HL-60/S4 treated with retinoic acid at 250 ng/mL for 4 days and 3 days (cell line): Measurements from ENCODE around the gene MYLK.
"Not testable (repeated sequence)": the region's sequence is repeated elsewhere in the genome, so short reads cannot be mapped to it uniquely, and the experiment has no call there.

Experiments used
- in situ Hi-C: fragments of 300-500 bp; cut with MboI; formaldehyde crosslinking; loops from 2 replicates; pipeline ENCODE4 v1.7.0; 2022; ENCODE audit warnings: low sequenced_read_pairs

MYLK gene

GRCh38 chr3:123608263-123608937, 275.7 kb downstream of the MYLK start:
- in situ Hi-C loops: no loop called here

GRCh38 chr3:123606527-123606926, 277.6 kb downstream of the MYLK start:
- in situ Hi-C loops: no loop called here

DNA sequence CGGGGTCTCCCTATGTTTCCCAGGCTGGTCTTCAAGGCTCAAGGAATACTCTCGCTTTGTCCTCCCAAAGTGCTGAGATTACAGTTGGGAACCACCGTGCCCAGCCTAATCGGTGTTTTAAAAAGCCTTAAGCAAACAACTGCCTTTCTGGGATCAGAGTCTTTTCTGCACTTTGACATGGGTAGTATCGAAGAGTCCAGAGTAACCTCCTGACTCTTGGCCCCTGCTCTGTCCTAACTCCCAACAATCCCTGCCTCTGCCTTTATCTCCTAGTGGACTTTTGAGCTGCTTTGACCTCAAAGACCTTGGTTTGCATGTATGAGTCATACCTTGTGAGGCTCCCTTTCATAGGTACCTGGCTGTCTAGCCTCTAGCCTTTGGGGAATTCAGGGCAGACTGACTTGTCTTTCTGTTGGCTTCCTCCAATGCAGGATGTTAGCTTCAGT, 278.3 kb downstream of the MYLK start:
- in situ Hi-C loops: no loop called here

DNA sequence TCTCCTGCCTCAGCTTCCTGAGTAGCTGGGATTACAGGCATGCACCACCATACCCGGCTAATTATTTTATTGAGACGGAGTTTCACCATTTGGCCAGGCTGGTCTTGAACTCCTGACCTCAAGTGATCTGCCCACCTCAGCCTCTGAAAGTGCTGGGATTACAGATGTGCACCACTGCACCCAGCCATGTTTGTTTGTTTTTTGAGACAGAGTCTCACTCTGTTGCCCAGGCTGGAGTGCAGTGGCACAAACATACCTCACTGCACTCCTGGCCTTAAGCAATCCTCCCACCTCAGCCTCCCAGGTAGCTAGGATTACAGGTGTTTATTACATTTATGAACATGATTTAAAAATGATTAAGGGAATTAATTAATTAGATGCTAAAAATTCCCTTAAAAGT, 281.0 kb downstream of the MYLK start:
- in situ Hi-C loops: not testable (repeated sequence)

DNA sequence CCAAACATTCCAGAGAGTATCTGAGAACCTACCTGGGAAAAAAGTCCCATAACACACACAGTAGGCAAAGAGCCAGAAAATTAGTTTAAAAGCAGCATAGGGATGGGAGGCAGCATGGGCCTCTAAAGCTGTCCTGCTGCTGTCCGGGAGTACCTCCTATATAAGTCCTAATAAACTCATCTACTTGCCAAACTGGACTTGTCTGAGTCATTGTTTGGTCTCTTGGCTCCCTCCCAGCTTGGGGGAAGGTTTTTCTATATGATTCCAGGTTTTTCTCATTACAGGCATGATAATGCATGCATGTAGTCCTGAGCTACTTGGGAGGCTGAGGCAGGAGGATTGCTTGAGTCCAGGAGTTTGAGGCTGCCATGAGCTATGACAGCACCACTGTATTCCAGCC, 281.8 kb downstream of the MYLK start:
- in situ Hi-C loops: no loop called here

- in situ Hi-C loops: not testable (repeated sequence)
These were observed 283.3 kb downstream of the MYLK start for GRCh38 chr3:123600863-123601262.

DNA sequence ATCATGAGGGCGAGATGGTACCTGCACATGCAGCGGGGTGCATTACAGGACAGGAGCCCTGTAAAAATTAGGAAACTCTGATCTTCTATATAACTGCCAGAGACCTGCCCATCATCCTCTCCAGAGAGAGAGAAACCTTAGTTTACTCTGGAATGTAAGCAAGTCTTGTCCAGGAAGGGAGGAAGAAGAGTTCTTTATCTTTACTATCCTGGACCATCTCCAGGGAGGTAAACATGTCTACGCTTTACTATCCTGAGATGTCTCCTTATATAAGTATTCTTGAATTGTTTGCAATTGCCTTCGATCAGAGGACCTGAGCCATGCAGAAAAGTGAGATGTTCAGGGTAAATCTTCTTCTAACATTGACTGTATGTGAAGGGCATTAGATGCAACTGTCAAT, 286.6 kb downstream of the MYLK start:
- in situ Hi-C loops: no loop called here

DNA sequence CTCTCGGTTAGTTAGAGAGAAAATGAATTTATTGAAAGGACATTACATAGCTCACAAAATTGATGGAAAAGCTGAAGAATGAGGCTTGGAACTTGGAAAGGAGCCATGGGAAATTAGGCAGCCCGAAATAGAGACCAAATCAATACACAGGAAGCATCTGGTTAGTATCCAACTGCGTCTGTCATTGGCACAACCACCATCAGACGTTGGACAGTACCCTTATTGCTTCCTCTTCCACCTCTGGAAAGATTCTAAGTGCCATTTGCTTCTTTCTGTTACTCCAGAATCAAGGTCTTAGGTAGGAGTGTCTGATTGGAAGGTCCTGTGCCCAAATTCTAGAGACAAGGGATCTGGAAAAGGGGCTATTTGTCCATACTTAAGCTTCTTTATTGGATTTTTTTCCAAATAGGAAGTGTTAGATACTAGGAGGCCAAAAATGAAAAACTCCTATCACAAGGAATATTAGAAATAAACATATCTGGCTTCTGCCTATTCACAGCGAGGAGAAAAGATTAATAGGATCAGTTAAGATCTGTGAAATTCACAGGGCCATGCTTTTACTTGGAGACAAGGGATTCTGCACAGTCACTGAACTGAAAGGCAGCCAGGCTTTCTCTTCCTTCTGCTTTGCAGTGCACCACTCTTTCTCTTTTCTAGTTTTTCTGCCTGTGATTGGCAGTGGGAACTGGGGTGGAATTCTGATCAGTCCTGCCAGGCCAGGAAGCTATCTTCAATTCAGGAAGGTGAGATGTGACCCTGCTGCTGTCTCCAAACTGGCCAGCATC, 288.5 kb downstream of the MYLK start:
- in situ Hi-C loops: no loop called here

GRCh38 chr3:123593381-123593780, 290.8 kb downstream of the MYLK start:
- in situ Hi-C loops: no loop called here

DNA sequence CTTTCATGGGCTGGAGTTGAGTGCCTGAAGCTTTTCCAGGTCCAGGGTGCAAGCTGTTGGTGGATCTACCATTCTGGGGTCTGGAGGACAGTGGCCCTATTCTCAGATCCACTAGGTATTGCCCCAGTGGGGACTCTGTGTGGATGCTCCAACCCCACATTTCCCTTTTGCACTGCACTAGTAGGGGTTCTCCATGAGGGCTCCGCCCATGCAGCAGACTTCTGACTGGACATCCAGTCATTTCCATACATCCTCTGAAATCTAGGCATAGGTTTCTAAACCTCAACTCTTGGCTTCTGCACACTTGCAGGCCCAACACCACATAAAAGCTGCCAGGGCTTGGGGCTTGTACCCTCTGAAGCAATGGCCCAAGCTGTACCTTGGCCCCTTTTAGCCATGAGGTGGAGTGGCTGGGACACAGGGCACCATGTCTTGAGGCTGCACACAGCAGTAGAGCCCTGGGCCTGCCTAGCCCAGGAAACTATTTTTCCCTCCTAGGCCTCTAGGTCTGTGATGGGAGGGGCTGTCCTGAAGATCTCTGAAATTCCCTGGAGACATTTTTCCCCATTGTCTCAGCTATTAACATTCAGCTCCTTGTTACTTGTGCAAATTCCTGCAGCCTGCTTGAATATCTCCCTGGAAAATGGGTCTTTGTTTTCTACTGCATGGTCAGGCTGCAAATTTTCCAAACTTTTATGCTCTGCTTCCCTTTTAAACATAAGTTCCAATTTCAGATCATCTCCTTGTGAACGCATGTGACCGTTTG, 293.3 kb downstream of the MYLK start:
- in situ Hi-C loops: no loop called here

DNA sequence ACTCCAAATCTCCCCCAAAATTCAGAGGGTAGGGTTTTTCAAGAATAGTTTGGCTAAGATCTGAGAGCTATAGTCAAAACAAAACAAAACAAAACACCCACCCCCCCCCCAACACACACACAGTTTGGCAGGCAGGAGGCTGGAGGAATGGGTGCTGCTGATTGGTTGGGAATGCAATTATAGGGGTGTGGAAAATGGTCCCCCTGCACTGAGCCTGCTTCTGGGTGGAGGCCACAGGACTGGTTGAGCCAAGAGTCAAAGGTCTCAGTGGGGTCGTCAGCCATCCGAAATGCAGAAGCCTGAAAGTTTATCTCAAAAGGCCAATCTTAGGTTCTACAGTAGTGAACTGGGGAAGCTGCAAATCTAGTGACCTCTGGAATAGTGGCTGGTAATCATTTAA, 296.7 kb downstream of the MYLK start:
- in situ Hi-C loops: no loop called here

- in situ Hi-C loops: no loop called here
These were observed 297.2 kb downstream of the MYLK start for GRCh38 chr3:123586968-123587367.

GRCh38 chr3:123586131-123586530, 298.0 kb downstream of the MYLK start:
- in situ Hi-C loops: no loop called here

DNA sequence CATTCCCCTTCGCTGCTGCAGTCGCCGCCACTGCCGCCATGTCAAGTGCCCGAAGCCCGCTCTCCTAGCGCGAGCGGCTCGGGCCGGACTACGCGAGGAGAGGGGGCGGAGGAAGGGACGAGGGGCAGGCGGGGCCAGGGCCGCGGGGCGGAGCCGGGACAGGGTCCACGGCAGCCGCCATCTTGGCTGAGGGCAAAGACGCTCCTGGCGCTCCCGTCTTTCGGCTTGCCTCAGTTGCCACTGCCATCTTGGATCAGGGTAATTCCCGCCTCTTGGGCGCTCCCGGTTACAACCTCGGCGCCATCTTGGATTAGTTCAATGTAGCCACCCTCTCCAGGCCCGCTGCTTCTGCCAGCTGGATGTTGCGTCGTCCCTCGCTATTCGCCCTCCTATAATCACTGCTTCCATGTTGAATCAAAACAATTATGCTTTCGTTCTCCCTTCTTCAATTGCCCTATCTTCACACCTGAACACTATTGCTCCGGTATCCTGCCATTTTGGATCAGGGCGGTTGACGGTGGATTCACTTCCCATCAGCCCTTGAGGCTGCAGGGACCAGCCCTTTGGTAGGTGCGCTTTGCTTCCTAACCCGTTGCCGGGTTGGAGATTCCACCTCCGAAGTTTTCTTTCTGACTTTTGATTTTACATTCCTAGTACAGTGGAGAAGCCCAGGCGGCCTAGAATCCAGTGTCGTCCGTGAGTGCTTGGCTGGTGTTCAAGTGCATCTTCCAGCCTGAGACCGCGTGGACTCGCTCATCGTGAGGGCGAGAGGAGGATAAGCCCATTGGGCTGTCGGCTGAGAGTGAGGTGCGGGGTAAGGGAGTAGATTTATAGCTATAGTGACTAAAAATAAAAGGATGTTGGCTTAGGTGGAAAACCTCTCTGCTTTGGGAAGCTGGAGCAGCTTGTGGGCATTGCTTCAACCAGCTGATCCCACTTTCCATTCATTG, 298.9 kb downstream of the MYLK start, which contains the start of gene HACD2:
HACD2 (minus strand) TSS at position 66 of the 950 bp plus-strand sequence; CDS start at position 40, 26 bp downstream.
- in situ Hi-C loops: no loop called here

DNA sequence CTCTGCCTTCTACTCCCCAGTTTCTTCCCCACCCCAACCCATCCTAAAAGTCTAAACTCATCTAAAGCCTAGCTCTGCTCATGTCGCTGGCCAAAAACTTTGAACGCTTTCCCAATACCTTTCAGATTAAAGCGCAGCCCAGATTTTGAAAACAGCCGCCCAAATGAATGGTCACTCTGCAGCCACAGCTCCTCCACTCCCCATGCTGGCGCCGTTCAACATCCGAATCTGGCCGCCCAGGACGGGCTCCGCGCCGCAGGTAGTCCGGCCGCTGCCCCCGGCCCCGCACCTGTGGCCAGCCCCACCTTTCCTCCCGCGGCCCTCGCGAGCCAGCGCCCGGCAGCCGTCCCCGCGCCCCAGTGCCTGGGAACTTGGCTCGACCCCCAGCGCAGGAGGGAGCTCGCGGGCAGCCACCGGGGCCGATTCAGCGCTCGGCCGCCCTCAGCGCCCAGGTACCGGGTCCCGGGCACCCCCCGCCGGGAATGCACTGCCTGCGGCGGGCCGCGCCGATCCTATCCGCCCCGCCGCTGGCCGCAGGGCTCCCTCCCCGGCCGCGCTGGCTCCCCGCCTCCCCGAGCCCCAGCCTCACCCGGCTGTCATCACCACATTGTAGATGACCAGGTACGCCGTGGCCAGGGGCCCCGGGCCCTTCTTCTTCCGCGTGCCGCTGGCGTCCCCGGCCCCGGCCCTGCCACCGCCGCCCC, 299.7 kb downstream of the MYLK start:
- in situ Hi-C loops: no loop called here

GRCh38 chr3:123583561-123583960, 300.6 kb downstream of the MYLK start:
- in situ Hi-C loops: no loop called here

- in situ Hi-C loops: no loop called here
These were observed 301.8 kb downstream of the MYLK start for GRCh38 chr3:123582315-123582714.

DNA sequence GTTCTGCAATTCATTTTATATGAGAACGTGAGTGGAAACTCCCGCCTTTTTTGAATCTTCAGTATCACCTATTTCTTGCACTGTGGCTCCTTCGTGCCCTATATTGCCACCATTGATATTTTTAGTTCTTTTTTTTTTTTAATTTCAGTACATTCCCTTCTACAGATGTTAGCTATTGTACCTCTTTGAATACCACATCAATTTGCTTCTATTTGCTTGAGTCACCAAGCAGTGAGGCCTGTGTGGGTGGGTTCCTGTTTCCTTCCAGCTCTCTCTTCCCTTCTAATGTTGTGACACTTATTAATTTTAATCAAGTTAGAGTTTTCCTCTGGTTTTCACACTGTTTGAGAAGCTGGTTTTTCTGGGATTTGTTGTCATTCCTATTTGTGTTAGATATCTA, 308.0 kb downstream of the MYLK start:
- in situ Hi-C loops: no loop called here

DNA sequence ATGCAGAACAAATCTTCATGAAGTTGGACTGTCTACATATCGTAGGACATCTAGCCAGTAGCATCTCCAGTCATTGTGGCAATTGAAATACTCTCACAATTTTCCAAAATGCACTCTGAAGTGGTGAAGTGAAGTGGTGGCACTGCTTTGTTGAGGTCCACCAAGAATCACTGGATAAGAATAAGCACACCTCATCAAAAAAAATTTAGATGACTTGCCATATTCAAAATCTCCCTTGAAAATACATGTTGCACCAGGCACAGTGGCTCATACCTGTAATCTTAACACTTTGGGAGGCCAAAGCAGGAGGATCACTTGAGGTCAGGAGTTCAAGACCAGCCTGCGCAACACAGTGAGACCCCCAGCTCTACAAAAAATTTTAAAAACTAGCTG, 312.2 kb downstream of the MYLK start:
- in situ Hi-C loops: loop anchor here (25.0 kb wide), 1 partner anchor 235 kb away; no protein-coding TSS in a partner anchor
